ENCODE results near the gene FAAH.

FAAH gene

GRCh38 chr1:46401154-46401913 is 7.2 kb downstream of the FAAH start:
- no peak for DNase-seq

DNA sequence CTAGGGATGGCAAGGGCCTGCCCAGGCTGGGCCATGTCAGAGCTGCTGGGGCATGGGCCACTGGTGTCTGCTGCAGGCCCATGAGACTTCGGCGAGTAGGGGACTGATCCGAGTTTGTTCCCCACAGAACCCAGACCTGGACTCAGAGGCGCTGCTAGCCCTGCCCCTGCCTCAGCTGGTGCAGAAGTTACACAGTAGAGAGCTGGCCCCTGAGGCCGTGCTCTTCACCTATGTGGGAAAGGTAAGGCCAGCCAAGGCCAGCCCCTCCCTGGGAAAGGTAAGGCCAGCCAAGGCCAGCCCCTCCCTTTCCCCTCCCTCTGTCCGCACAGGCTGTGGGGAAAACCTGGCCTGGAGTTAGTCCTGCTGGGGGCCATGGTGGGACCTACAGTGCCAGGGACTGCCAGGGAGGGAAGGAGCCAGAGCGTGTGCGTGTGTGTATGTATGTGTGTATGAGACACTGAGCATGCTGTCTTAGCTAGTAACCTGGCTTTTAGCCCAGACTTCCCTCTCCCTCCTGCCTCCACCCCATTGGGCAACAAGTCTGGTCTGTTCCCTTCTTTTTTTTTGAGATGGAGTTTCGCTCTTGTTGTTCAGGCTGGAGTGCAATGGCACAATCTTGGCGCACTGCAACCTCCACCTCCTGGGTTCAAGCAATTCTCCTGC is 8.0 kb downstream of the FAAH start:
- no peak for DNase-seq

DNA sequence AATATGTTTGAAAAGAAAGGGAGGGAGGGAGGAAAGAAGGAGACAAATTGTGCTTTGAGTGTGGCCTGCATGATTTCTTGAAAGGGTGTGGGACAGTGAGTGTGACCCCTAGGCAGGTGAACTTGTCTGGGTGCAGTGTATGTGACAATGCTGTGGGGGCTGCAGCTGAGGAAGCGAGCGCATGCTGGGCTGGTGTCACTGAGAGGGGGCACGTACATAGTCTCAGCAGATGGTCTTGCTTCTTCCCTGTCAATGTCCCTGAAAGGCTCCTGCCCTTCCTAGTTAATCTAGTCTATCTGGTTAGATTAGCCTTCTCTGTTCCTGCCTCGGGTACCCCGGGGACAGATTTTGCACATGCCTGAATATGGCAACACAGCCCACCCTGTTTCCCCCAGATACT is 9.8 kb downstream of the FAAH start:
- DNase-seq, result no peak

DNA sequence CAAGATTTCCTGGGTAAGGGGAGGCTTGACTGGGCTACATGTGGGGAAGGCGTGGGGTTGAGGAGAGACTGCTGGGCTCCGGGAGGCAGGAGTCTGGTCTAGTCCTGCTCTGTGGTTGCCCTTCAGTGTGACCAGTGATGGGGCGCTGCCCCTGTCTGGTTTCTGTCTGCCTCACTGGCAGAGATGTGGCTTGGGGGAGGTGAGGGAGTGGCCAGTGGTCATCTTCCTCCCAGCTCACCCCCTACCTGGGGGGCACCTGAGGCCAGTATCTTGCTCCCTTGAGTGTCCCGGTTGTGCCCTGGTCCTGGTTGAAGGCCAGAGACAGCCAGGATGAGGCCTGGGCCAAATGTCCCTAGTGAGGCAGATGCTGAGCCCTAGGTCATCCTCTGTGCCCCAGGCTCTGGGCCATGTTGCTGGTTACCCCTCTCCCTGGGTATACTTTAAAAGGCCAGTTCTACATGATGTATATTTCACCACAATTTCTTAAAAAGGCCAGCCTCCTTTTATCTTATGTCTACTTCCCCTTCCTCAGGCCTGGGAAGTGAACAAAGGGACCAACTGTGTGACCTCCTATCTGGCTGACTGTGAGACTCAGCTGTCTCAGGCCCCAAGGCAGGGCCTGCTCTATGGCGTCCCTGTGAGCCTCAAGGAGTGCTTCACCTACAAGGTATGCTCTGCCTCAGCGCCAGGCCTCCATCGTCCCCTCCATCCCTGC is 10.5 kb downstream of the FAAH start:
- no peak for DNase-seq

GRCh38 chr1:46405197-46405555 is 11.1 kb downstream of the FAAH start:
- no peak for DNase-seq

DNA sequence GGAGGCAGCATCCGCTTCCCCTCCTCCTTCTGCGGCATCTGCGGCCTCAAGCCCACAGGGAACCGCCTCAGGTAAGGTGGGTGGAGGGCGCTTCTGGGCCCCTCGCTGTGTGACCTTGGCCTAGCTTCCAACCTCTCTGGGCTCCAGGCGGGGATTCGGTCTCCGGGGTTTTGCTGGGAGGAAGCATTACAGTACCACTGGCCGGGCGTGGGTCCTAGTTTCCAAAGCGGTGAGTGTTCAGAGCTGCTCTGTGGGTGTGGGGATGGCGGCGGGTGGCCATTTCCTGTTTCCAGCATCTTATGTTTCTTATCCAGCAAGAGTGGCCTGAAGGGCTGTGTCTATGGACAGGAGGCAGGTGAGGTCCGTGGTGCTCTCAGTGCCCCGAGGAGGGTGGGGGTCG is 11.6 kb downstream of the FAAH start:
- DNase-seq, result no peak

GRCh38 chr1:46406881-46407608 is 12.9 kb downstream of the FAAH start:
- no peak for DNase-seq

GRCh38 chr1:46407636-46408035 is 13.5 kb downstream of the FAAH start:
- DNase-seq, result no peak

DNA sequence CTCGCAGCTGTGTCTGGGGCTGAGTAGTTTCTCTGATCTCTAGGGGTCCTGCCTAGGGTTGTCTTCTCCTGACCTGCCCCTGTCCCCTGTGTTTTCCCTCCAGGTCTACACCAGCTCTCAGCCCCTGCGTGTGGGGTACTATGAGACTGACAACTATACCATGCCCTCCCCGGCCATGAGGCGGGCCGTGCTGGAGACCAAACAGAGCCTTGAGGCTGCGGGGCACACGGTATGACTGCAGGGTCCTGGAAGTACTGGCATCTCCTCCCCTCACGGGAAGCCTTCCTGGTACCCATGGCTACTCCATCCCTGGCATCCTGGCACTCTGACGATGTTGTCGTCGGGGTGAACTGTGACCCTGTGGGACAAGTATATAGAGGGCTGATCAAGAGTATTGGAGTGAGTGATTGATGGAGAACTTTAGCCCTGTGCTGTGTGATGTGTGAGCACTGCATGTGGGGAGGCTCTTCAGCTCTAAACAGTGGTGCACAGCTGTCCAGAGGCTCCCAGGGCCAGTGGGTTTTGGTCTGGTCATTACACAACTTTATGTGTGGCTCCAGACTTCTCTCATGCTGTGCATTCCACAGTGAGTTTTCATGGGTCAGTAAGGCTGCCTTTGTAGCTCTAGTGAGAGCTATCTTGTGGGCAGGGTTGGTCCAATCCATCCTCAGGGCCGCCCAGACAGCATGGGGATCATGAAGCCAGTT is 14.4 kb downstream of the FAAH start:
- no peak for DNase-seq

- DNase-seq, result no peak
These were observed 14.9 kb downstream of the FAAH start for GRCh38 chr1:46409063-46409372.

GRCh38 chr1:46410156-46411009 is 16.3 kb downstream of the FAAH start:
- DNase-seq, result no peak

DNA sequence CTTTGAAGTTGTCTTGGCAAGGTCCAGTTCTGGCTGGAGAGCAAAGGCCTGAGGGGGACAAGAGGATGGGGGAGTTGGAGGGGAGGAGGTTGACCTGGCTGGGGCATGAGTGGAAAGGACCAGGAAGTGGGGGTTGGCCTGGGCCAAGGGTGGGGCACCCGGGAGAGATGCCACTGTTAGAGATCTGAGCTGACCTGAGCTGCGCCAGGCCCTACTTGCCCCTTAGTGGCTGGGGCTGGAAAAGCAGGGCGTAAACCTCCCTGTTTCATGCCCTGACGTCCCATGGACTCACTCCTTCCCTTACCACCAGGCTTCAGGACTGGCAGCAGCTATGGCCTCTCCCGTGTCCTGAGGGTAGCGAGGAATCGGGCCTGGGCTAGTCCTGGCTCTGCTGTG is 16.9 kb downstream of the FAAH start:
- DNase-seq, result no peak

DNA sequence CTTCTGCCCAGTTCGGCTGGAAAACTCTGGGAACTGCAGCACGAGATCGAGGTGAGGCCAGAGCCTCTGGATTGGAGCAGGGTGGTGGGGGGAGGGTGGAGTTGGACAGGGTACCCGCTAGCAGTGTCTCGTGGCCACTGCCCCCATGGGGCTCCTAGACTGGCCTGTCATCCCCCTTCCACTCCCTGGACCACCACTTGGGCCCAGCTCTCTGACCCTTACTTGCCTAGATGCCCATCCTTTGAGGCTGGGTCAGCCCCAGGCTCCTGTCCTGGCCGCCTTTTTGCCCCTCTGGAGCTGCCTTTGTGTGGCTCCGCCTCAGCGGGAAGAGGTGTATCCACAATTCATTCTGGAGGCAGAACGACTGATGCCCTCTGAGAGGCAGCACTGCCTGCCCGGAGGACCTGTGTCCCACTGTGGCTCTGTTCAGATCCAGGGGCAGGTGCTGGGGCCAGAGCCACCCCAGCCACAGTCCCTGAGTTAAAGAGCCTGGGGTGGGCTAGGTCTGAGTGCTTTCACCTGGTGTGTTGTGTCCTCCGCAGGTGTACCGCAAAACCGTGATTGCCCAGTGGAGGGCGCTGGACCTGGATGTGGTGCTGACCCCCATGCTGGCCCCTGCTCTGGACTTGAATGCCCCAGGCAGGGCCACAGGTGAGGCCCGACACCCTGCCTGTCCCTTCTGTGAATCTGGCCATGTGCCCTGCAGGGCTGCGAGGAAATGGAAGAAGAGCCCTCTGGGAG is 17.7 kb downstream of the FAAH start:
- no peak for DNase-seq

DNA sequence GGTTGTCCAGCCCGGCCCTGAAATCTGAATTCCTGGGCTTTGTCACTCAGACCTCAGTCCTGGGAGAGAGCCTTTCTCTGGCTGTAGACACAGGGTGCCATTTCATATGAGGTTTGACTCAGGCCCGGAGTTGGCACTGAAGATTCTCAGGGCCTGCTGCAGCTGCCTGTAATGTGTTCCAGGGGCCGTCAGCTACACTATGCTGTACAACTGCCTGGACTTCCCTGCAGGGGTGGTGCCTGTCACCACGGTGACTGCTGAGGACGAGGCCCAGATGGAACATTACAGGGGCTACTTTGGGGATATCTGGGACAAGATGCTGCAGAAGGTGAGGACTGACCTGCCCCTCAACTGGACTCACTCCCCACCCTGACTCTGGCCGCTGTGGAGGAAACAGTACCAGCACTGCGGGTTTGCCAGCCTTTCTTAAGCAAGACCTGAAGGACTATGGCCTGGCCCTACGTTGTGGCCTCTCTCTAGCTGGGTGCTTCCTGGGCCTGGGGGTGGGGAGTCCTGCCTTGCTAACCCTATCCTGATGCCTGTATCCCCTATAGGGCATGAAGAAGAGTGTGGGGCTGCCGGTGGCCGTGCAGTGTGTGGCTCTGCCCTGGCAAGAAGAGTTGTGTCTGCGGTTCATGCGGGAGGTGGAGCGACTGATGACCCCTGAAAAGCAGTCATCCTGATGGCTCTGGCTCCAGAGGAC is 18.9 kb downstream of the FAAH start:
- no peak for DNase-seq

DNA sequence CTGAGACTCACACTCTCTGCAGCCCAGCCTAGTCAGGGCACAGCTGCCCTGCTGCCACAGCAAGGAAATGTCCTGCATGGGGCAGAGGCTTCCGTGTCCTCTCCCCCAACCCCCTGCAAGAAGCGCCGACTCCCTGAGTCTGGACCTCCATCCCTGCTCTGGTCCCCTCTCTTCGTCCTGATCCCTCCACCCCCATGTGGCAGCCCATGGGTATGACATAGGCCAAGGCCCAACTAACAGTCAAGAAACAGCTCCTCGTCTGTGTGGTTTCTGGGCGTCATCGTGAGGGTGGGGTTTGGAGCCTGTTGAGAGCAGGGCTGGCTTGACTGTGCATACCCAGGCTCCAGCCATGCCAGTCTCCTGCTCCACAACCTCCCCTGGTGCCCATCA is 19.5 kb downstream of the FAAH start:
- DNase-seq, result no peak

DNA sequence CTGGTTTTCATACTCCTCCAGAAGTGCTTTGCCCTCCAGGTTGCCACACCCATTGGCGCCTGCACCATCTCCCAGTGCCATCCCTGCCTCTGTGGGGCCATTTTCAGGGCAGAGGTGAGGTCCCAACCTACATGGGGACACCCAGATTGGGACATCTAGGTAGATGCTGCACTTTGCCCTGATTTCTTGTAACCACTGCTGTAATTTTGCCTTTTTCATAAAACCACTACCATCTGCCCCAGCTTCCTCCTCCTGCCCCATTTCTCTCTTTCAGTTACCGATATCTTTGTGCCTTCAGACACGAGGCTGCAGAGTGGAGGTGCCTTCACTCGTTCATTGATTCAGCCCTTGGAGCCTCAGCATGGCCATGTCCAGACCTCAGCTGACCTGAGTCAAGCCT is 21.4 kb downstream of the FAAH start:
- DNase-seq, result no peak

GRCh38 chr1:46418976-46419375 is 24.9 kb downstream of the FAAH start:
- no peak for DNase-seq

DNA sequence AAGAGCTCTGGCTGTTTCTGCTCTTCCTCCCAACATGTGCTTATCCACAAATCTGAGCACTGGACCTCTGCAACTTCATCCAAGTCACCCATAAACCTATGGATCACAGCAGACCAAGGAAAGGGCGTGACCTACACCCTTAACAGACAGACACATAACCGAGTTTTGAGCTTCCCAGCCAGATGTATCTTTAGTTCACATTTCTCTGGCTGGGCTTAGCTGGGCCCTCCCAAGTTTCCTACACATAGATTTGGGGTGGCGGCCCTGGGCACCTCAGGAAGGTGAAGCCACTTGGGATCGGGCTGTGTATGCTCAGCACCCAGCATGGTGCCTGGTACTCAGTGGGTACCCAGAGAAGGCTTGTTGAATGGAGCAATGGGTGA is 26.4 kb downstream of the FAAH start:
- DNase-seq, result no peak

DNA sequence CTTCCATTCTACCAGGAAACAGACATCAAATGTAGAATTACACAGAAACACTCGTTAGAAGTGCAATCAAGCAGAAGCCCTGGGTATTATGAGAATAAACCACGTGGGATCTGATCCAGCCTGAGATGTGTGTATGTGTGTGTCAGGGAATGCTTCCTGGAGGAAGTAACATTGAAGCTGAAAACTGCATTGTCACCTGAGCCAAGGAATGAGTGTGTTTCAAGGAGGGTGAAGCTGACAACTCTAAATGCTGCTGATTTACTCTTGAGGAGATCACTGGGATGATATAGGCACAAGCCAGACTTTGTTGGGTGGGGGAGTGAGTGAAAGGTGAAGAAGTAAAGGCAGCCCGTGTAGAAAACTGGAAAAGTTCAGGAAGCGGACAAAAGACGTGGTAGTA is 27.6 kb downstream of the FAAH start:
- DNase-seq, result no peak

DNA sequence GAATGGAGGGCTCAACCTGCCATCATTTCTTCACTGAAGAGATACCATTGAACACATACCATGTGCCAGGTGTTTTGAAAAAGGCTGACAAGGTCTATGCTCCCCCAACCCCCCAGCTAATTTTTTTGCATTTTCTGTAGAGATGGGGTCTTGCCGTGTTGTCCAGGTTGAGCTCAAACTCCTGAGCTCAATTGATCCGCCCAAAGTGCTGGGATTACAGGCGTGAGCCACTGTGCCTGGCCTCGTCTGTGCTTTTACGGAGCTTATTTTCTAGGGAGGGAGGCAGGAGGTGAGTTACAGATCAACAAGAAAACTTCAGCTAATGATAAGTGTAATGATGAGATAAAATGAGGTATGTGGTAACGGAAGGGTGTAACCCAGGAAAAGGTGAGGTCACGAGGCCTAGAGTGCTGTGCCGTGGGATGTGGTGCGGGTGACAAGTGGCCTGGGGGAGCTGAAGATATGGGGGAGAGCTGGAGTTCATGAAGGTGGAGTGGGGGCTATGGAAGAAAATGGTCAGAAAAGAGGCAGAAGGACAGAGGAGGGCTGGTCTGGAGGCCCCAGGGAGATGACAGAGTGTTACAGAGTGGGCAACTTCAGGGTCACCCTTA is 28.2 kb downstream of the FAAH start:
- DNase-seq, result no peak

All from SHP77 treated with DMSO at 0.1 percent for 48 hours (cell line).